ENCODE measurements around the gene CDC42EP5.
"Not testable (repeated sequence)": the region's sequence is repeated elsewhere in the genome, so short reads cannot be mapped to it uniquely, and the experiment has no call there.

Gene CDC42EP5

GRCh38 chr19:54461210-54461609, 11.9 kb downstream of the CDC42EP5 start:
- no peak for DNase-seq

- no peak for DNase-seq
Measured at GRCh38 chr19:54460230-54461005, 12.7 kb downstream of the CDC42EP5 start.

DNA sequence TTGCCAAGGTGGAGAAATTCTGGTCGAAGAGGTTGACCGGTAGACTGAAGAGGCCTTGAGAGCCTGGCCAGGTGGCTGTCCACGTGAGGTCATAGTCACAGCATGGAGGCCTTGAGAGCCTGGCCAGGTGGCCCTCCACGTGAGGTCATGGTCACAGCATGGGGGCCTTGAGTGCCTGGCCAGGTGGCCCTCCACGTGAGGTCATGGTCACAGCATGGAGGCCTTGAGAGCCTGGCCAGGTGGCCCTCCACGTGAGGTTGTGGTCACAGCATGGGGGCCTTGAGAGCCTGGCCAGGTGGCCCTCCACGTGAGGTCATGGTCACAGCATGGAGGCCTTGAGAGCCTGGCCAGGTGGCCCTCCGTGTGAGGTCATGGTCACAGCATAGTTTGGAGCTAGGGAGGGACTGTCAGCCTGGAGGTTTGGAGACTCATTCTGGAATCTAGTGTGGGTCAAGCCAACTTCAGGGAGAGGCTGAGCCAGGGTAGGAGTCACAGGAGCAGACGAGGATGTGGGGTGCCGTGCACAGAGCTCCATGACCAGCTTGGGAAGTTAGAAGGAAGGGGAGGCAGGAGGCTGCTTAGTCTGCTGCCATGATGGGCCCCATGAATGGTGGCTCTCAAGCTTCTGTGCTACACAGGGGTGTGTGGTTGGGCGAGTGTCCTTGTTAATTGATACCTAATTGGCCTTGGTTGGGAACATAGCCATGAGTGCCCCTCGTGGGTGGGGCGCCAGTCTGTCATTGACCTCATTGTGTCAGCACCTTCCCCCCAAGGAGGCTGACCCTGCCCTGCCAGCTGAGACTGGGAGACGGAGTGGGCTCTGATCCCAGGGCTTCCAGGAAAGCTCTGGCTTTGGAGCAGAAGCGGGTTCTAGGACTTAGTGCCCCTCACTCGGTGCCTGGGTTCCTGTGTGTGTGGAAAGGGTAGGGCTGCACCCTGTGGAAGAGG, 13.5 kb downstream of the CDC42EP5 start:
- no peak for DNase-seq

DNA sequence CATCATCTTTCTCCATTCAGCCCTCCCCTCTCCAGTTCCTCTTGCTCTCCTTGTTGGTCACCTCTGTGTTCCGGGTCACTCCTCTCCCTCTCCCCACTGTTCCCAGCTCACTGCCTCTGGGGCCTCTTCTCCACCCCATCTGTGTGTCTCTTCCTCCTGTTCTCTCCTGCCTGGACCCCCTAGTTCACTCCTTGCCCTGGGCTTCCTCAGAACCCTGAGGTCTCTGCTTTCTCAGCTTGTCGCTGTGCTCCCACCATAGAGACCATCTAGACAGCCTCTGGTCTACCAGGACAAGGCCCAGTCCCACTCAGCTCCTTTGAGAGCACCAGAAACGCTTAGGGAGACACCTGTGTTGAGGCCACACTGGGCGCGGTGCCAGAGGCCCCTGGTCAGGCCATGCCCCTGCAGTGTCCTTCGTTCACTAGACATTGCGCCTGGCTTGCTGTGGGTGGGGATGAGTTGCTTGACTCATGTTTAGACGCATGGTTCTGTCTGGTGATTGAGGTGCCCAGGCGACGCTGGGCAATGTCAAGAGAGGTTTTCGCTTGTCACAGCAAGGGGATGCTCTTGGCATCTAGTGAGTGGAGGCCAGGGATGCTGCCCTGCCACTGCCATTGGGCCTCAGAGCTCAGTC, 14.3 kb downstream of the CDC42EP5 start:
- DNase-seq, result no peak

GRCh38 chr19:54457773-54458647, 15.1 kb downstream of the CDC42EP5 start:
- no peak for DNase-seq

DNA sequence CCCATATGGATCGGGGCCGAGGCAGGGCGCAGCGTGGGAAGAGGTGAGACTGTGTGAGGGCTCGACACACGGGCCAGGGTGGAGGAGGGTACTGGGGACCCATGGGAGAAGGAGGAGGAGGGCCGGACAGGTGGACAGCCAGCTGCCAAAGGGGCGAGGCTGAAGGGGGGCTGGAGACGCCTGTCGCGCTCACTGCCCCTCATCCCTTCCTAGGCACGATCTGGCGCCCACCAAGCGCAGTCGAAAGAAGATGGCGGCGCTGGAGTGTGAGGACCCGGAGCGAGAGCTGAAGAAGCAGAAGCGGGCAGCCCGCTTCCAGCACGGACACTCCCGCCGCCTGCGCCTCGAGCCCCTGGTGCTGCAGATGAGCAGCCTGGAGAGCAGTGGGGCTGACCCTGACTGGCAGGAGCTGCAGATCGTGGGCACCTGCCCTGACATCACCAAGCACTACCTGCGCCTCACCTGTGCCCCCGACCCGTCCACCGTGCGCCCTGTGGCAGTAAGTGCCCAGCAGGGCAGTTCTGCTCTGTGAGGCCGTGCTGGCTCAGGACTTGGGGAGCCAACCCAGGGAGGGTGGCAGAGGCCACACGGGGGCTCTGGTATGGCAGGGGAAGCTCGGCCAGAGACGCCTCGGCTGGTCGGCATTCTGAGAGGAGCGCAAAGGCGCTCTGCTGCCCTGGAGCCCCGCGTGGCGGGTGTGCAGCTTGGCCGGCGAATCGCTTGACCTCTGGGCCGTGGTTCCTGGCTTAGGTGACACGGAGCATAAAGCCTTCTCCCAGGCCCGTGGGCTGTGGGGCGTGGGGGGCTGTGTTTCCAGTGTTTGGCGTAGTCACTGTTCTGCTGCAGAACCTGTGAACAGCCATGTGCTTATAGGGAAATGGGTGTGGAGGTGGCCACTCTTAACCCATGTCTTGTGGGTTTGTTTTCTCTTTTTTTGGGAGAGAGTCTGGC, 16.4 kb downstream of the CDC42EP5 start:
- DNase-seq, result no peak

GRCh38 chr19:54455786-54456422, 17.2 kb downstream of the CDC42EP5 start:
- no peak for DNase-seq

DNA sequence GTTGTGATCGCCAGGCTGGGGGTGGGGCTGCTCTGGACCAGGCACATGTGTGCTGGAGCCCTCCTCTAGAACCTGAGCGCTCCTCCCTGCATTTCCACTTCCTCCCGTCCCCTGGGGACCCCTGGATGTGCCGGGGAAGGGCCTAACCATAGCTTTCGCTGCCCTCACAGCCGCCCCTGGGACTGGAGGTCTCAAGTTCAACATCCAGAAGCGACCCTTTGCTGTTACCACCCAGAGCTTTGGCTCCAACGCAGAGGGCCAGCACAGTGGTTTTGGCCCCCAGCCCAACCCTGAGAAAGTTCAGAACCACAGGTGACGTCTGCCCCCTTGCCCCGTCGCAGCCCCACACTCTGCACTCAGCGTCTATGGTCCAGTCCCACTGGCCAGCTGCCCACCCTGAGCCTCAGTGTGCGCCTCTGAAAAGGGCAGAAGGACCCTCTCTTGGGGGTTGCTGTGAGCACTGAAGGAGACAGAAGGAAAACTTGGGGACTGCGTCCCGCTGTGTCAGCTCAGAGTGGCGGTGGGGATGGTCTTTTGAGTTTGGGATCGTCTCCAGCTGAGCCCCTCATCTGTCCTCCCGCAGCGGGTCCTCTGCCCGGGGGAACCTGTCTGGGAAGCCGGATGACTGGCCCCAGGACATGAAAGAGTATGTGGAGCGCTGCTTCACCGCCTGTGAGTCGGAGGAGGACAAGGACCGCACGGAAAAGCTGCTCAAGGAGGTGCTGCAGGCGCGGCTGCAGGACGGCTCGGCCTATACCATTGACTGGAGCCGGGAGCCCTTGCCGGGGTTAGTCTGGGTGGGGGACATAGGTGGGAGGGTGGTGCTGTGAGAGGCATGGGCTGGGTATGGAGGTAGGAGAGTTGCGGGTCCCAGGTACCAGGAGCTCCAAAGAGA, 18.1 kb downstream of the CDC42EP5 start:
- no peak for DNase-seq

DNA sequence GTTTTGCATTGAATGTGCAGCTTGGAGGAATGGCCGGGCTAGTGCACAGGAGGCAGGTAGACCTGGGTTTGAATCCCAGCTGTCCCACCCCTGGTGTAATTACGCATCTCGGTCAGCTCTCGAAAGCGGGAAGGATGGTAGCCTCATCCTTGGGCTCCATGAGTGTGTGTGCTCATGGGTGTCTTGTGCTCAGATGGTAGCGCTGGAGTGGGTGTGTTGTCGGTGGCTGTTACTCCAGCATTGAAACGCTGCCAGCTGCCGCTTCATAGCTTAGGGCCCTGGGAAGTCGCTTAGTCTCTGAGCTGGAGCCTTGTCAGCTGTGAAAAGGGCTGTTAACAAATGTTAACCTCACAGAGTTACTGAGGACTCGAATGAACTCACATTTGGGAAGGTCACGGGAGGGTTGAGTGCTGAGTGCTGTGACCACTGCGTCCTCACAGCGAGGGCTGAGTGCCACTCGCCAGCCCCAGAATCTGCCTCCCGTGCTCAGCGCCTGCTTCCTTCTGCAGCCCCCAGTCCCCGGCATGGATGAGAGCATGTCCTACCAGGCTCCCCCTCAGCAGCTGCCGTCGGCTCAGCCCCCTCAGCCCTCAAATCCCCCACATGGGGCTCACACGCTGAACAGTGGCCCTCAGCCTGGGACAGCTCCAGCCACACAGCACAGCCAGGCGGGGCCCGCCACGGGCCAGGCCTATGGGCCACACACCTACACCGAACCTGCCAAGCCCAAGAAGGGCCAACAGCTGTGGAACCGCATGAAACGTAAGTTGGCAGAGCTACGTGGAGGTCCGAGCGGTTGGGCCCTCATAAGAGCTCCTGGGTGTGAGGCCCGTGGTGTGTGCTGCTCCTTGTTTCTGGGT, 18.9 kb downstream of the CDC42EP5 start:
- no peak for DNase-seq

GRCh38 chr19:54452626-54453025, 20.5 kb downstream of the CDC42EP5 start:
- no peak for DNase-seq

GRCh38 chr19:54451997-54452396, 21.1 kb downstream of the CDC42EP5 start:
- DNase-seq, result no peak

DNA sequence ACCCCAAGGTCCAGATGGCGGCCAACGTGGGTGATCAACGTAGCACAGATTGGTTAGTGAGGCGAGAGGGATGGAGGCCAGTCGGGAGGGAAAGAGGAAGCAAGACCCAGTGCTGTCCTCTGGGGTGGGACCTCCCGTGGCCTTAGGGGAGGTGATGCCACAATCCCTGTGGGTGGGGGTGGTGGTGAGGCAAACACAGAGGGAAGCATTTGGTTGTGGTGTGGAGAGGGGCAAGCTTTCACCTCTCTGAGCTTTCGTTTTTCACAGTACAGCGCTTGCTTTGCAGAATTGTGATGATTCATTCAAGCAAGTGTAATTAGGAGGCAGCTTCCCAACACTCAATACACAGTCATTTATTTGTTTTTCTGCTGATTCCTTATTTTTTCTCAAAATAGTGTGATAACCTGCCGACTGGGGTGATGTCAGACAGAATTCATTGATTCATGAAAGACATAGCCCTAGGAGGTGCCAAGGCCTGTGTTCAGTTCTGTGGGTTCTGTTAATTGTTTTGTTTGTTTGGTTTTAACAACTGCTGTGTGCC, 21.7 kb downstream of the CDC42EP5 start:
- DNase-seq, result peak in 1 of 2 donors; percentile 32

GRCh38 chr19:54449701-54450069, 23.4 kb downstream of the CDC42EP5 start:
- DNase-seq, result no peak

DNA sequence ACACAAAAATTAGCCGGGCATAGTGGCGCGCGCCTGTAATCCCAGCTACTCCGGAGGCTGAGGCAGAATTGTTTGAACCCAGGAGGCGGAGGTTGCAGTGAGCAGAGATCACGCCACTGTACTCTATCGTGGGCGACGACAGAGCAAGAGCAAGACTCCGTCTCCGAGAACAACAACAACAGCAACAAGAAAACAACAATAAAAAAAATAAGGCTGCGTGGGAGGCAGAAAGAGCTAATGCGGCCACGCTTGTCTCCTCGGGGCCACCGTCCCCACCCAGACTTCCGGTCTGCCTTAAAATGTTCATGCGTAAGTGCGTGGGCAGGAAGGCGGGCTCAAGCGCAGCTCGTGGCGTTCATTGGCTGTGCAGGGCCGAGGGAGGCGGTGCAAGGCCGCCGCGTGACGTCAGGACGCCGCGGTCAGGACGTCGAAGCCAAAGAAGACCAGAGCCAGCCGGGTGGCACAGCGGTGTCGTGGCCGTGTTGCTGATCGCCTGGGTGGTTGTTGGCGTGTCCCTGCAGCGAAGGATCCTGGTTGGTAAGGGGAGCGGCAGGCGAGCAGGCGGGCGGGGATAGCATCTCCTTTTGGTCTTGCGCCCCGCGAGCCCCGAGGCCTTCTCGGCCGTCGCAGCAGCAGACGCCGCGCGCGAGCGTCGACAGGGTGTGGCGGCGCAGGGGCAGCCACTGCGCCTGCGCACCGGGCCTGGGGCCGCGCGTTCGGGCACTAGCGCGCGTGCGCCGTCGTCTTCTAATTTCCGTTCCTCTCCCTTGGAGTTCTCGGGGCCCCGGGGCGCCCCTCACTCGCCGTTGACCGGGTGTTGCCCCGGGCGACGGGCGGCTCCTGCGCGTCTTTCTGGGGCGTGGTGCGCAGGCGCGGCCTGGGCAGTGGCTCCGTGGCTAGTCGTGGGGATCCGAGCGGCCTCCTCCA, 24.1 kb downstream of the CDC42EP5 start, which contains the start of gene LENG8:
TSS of gene LENG8 (plus strand) at position 426 of the 927 bp plus-strand sequence. CDS start 2,146 bp downstream, outside the sequence.
- peak; percentile 98 to 99 for DNase-seq

DNA sequence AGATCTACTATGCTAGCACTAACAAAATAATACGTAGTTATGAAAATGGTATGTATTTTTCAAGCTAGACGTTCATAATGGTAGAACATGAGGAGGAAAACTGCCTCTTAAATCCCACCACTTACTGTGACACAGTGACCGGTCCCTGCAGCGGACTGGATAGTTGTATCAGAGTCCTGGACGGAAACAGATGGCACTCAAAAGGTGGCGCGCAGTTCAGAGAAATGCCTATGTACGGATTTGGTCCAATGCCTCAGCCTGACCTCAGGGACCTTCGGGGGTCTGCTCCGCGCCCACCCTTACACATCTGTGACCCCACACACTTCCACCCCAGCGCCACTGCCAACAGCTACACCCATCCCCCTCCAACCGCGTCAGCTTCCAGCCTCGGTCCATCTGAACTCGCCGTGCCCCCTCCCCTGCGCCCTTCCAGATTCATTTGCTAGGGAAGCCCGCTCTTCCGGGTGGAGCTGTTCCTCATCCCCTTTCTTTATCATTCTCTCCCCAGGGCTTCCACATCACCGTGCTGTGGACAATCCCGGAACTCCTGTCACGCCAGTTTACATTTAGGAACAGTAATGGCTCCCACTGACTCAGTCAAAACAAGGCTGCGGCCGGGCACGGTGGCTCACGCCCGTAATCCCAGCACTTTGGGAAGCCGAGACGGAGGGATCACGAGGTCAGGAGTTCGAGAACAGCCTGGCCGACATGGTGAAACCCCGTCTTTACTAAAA, 24.9 kb downstream of the CDC42EP5 start:
- peak; percentile 48 to 57 for DNase-seq

DNA sequence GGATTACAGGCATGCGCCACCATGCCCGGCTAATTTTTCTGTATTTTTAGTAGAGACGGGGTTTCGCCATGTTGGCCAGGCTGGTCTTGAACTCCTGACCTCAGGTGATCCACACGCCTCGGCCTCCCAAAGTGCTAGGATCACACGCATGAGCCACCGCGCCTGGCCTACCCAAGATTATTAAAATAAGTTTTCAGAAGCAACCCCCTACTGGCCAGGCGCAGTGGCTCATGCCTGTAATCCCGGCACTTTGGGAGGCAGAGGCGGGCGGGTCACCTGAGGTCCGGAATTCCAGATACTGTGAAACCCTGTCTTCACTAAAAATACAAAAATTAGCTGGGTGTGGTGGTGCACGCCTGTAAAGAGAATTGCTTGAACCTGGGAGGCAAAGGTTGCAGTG, 26.7 kb downstream of the CDC42EP5 start:
- not testable (repeated sequence) for DNase-seq

Measured in CD4-positive, alpha-beta T cell treated with Interleukin-4 for 1 hour (primary cell).